ENCODE data around the gene CNNM1.

GRCh38 chr10:99341248-99341647 is 12.1 kb downstream of the CNNM1 start:
- no peak for TF ChIP-seq POLR2A (IDR thresholded peaks at IDR 0.05; ENCODE audit: low read depth, low read length)
- no peak for TF ChIP-seq POU2F2 (IDR thresholded peaks at IDR 0.05; ENCODE audit: low read depth, low read length)
- TF ChIP-seq TAF1 (IDR thresholded peaks at IDR 0.05; ENCODE audit: low read depth, low read length), result no peak
- TF ChIP-seq SPI1 (IDR thresholded peaks at IDR 0.05; ENCODE audit: low read depth, low read length), result no peak
- TF ChIP-seq PAX5 (IDR thresholded peaks at IDR 0.05; ENCODE audit: insufficient read depth, low read length, severe bottlenecking), result no peak
